NOMO-1 (cell line): ENCODE data around the gene LRCOL1.

Experiments
- DNase-seq, 2 experiments: peaks; one replicate each; lab custom pipeline; 2025; ENCODE audit not compliant: unreplicated experiment in 2 of 2; lab: John Stamatoyannopoulos, UW

The LRCOL1 gene

DNA sequence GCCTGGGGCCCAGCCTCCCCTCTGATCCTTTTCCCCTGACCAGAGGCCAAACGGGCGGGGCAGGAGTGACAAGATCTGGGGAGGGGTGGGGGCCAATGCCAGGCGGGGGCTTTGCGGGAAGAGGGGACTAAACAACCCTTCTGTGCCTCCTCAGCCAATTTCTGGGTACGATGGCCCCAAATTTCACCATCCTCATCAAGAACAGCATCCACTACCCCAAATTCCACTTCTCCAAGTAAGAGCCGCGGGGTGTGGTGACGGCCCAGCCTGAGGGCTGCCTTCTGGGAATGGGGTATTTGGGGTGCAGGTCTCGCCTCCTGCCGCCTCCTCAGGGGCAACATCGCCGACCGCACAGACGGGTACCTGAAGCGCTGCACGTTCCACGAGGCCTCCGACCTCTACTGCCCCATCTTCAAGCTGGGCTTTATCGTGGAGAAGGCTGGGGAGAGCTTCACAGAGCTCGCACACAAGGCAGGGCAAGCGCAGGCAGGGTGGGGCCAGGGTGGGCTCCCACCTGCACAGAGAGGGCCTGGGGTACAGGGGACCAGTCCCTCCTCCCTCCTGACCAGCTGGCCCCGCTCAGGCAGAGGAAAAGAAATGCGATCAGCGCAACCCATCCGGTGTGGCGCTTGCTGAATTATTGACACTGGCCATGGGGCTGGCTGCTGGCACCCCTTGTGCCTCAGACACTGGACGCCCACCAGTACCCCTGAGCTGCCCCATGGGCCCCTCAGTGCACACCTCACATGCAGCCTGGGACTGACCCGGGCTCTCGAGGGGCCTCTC, 9.9 kb upstream of the LRCOL1 start:
- DNase-seq, result no peak

DNA sequence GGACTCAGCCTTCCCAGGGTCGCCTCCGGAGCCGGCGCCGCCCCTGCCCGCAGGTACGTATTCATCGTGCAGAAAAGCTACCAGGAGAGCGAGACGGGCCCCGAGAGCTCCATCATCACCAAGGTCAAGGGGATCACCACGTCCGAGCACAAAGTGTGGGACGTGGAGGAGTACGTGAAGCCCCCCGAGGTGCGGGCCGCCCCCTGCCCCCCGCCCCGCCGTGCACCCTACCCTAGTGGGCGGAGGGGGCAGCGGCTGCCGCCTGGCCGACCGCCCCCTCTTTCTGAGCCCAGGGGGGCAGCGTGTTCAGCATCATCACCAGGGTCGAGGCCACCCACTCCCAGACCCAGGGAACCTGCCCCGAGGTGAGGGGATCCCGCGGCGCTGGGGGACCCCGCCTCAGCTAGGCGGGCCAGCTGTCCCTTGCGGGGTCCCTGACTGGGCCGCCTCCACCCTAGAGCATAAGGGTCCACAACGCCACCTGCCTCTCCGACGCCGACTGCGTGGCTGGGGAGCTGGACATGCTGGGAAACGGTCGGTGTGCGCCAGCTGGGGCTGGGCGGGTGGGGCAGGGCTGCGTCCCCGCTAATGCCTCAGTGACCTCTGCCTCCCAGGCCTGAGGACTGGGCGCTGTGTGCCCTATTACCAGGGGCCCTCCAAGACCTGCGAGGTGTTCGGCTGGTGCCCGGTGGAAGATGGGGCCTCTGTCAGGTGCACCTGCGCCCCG, 9.2 kb upstream of the LRCOL1 start:
- no peak for DNase-seq

DNA sequence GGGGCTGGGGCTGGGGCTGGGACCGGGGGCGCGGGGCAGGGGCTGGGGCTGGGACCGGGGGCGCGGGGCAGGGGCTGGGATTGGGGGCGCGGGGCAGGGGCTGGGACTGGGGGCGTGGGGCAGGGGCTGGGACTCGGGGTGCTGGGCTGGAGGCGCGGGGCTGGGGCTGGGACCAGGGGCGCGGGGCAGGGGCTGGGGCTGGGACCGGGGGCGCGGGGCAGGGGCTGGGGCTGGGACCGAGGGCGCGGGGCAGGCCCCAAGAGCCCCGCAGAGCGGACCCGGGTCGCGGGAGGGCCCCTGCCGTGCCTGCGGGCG, 8.6 kb upstream of the LRCOL1 start:
- no peak for DNase-seq

DNA sequence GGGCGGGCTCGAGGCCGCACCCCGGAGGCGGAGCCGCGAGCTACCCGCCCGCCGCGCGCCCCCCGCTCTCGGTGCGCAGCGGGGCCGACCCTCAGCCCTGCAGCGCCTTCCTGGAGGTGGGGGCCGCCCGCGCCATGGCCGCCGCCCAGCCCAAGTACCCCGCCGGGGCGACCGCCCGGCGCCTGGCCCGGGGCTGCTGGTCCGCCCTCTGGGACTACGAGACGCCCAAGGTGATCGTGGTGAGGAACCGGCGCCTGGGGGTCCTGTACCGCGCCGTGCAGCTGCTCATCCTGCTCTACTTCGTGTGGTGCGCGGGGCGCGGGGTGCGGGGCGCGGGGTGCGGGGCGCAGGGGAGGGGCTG, 8.3 kb upstream of the LRCOL1 start, which contains the start of gene P2RX2:
Gene P2RX2, plus strand, starts transcription at position 94 of the 361 bp plus-strand sequence. Its CDS starts 41 bp downstream, at position 135.
- DNase-seq, result no peak

DNA sequence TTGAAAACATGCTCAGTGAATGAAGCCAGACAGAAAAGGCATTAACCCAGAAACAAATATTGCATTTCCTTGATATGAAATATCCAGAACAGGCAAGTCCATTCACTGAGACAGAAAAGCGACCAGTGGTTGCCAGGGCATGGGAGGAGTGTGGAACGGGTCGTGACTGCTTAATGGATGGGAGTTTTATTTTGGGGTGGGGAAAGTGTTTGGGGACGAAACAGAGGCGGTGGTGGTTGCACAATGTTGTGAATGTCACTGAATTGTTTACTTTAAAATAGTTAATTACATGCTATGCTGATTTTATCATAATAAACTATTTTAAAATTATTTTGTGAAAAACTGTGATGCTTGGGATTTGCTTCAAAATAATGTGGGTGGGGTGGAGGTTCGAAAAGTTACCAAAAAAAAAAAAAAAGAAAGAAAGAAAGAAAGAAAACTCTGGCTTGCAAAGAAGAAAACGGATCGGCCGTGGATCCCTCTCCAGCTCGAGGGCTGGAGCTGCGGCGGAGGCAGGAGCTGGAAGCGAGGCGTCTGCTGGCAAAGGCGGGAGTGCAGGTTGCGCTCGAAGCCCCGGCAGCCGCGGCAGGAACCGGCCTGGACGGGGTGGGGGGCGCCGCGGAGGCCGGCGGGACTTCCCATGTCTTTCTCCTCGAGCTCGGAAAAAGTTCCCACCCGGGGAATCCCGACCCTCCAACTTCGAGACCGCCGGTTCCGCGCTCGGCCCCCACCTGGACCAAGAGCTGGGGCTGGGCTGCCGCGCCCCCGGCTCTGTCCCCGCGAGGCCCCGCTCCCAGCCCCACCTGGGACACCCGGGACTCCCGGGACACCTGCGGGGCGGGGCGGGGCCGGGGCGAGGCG, 7.7 kb upstream of the LRCOL1 start:
- DNase-seq, result no peak

DNA sequence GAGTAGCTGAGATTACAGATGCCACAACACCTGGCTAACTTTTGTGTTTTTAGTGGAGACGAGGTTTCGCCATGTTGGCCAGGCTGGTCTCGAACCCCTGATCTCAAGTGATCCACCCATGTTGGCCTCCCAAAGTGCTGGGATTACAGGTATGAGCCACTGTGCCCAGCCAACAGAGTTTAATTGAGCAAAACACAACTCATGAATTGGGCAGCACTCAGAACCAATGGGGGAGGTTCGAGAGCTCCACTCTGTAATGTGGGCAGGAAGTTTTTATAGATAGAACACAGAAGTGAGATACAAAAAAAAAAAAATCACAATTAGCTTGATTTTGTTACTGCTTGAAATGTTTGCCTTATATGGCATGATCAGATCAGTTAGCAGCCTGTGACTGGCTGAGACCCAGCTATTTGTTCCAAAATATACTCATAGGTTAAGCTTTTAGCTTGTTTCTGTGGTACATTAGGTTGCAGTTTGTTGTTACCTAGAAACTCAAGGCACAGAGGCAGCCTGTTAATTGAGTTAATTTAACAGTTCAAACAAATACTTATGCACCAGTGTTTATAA, 6.8 kb upstream of the LRCOL1 start:
- DNase-seq, result no peak

DNA sequence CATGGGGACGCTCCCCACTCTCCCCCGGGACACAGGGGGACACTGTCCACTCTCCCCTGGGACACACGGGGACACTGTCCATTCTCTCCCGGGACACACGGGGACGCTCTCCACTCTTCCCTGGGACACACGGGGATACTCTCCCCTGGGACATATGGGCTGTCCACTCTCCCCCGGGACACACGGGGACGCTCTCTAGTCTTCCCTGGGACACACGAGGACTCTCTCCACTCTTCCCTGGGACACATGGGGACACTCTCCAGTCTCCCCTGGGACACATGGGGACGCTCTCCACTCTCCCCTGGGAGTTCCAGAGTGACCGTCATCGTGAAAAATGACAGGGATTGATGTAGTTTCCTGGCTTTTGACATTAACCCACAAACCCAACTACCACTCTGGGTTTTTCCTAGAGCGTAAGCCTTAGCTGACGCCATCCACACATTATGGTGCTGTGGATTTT, 5.2 kb upstream of the LRCOL1 start:
- no peak for DNase-seq

DNA sequence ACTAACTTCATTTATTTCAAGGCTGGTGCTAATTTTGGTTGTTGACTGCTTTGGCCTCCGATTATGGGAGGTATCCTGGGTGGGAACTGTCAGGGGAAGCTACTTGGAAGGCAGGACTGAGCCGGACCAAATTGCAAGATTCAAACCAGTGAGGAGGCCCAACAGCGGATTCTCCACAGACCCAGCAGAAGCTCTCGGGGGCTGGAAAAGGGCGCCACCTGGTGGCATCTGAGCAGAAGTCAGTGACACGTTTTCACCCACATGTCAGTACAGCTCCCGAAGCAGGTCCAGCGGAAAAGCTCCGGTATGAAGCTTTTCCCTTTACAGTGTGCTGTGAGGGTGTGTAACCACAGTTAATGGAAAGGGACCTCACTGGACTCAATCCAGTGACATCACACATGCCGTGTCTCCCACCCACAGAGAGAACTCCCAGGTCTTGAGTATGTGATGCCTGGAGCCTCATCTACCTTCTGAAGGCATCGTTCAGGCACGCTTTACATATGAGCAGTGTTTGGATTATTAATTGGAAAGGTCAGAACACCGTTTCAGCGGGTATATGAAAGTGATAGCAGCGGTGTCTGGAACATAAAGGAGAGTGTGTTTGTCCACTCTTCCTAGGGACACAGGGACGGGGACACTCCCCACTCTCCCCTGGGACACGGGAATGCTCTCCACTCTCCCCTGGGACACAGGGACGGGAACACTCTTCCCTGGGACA, 4.6 kb upstream of the LRCOL1 start:
- peak; percentile 51 to 66 for DNase-seq

DNA sequence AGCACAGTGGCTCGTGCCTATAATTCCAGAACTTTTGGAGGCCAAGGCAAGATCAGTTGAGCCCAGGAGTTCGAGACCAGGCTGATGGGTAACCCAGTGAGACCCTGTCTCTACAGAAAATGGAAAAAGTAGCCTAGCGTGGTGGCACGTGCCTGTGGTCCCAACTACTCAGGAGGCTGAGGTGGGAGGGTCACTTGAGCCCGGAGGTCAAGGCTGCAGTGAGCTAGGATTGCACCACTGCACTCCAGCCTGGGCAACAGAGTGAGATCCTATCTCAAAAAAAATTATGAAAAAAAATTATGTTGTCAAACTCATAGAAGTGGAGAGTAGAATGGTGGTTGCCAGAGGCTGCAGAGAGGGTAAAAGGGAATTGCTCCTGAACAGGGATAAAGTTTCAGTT, 3.6 kb upstream of the LRCOL1 start:
- DNase-seq, result no peak

DNA sequence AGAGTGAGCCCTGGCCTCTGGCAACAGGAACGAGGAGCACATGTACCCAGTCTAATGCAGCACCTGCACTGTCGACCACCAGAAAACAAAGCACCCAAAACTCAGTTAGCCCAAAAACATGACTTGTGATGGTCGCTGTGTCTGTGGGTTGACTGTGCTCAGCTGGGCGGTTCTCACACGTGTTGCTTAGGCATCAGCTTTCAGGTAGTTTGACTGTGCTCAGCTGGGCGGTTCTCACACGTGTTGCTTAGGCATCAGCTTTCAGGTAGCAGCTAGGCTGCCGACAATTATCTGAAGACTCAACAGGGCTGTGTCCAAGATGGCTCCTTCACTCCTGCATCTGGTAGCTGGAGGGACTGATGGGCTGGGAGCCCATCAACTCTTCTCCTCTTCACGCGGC, 1.2 kb upstream of the LRCOL1 start:
- DNase-seq, result no peak

DNA sequence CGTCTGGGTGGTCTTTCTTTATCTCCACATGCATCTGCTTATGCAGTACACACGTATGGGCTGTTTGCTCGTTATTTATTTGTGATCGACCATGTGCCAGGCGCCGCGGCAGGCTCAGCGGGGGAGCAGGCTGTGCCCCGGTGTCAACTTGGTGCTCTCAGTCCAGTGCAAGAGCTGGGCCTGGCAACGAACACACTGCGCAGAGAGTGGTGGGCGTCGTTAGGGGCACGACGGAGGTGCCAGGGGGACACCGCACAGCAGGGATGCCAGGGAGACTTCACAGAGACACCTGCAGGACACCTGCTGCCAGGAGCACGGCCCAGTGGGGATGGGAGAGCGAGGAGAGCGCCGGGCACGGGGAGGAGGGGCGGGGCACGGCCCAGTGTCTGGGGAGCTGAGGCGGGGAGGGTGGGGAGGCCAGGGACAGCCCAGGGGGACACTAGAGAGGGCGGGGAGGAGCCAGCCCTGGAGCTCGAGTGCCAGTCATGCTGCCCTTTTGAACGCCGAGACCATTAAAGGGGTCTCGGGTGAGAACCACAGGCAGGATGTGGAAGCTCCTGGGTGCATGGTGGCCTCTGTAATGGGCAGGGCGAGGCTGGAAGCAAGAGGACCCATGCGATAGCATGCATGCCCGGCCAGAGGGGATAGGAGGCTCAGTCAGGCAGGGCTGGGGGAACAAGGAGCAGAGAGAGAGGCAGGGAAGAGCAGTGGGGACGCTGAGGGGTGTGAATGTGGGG, 652 bp upstream of the LRCOL1 start:
- DNase-seq, result no peak

DNA sequence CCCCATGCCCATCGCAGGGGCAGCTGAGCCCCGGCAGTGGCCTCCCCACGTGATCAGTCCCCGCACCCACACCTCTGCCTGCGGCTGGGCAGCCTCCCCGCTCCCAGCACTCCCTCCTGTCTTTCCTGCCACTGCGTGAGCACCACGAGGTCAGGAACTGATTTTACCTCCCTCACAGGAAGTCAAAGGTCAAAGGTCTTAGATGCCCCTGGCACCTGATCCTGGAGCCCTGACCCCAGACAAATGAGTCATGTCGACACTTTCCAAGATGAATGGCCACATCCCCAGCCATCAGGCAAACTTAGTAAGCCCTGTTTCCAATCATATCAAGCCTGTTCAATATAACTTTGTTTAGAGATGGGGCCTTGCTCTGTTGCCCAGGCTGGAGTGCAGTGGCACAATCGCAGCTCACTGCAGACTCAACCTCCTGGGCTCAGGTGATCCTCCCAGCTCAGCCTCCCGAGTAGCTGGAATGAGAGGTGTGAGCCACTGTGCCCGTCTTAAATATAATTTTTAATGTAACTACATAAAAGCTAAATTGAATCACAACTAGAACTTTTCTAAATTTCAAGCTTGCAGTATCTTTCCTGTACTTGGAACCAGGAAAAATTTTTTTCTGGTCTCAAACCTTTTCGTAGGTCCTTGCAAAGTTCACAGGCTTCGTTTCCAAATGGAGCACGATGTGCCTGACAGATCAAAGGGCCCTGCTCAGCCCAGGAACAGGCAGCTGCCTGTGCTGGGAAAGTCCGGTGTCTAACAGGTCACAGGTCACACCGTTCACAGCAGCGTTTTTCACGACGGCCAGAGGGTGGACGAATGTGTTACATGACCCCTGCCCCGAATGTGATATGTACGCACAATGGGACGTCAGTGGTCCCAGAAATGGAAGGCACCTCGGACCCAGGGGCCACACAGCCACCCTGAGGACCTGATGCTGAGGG, 1.9 kb downstream of the LRCOL1 start:
- DNase-seq, result no peak

DNA sequence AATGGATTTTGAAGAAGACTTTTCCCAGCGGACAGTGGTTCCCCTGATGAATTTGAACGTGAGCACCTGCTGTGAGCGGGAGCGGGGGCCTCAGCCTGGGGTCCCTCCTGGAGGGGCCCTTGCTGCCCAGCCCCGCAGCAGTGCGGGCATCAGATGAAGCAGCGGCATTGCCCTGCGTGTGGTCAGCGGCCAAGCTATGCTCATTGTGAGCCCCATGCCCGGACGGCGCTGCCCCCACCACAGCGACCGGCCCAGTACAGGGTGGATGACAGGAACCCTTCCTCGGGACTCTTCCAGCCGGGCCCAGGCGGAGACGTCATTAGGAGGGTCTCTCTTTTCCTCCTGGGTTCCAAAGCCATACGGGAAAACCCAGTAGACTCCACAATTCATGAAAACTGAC, 3.5 kb downstream of the LRCOL1 start:
- DNase-seq, result no peak

DNA sequence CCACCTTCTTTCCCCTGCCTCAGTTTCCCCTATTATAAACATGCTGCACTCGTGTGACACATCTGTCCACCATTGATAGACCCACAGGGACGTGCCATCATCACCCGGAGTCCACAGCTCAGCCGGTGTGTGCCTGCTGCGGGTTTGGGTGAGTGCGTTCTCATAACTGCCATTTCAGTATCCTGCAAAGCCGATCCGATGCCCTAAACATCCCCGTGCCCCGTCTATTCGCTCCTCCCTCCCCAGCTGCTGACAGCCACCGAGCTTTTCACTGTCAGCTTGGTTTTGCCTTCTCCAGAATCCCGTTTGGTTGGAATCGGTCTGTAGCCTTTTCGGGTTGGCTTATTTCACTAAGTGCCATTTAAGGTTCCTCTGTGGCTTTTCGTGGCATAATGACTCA, 3.9 kb downstream of the LRCOL1 start:
- no peak for DNase-seq

DNA sequence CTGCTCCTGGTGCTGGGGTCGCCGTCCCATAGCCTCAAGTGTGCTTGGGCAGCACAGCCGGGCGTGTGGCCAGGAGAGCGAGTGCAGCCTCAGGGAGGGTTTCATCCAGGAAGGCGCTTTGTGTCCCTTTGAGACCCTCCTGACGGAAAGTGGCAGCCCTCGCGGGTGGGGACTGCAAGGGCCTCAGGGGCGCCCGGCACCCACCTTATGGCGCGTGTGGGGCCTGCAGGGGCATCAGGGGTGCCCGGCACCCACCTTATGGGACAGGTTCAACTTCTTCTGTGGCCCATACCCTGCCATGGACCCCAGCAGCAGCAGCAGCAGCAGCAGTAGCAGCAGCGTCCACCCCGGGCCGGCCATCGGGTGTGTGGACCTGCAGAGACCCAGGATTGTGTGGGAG, 4.5 kb downstream of the LRCOL1 start:
- no peak for DNase-seq

DNA sequence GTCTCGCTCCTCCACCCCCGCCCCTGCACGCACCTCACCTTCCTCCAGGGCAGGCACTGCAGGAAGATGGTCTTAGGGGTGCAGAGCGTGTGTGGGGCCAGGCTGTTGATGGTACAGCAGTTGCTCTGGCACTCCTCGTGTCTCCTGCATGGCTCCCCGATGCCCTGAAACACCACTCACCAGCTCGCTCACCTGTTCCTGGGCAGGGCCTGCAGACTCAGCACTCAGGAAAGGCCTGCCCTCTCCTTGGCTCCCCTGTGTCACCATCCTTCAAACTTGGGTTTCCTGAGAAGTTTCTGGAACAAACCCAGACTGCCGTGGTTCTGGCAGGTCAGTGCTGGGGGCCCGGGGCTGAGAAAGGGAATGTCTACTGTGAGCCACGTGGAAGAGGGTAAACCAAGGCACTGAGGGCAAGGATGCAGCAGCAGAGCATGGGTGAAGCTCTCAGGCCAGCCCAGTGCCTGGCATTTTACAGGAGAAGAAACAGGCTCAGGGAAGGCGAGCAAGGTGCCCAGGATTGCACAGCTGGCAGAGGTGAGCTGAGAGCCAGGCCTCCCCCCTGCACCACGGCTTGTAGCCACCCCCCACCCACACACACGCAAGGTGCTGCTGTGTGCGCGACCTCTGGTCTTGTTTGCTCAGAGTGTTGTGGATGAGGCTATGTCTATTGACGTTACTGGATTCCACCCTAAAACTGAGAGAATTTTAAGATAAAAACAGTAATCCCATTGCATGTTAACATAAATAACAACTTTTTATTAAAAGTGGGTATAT, 5.5 kb downstream of the LRCOL1 start:
- no peak for DNase-seq

DNA sequence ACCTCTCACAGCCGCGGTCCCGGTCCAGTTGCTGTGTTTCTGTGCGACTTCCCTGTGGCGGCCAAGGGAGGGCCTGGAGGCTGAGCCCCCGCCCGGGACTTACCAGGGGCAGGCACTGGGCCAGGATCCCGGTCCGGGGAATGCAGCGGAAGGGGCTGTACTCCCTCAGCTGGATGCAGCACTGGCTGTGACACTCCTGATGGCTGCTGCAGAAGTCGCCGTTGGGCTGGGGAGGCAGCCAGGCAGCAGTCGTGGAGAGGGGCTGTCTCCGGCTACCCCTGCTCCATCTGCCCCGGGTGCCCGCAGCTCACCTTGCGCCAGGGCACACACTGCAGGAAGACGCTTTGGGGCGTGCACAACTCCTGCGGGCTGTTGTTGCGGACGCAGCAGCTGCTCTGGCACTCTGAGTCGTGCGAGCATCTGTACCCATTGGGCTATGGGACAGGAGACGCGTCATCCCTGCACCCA, 6.2 kb downstream of the LRCOL1 start:
- DNase-seq, result no peak
